Measurements from ENCODE around the gene CTNND2. TPM values are rescaled to one million over a fixed set of nuclear protein-coding genes. Genes with fewer than 3 reads are reported as not detected.
"Not testable (repeated sequence)": the region's sequence is repeated elsewhere in the genome, so short reads cannot be mapped to it uniquely, and the experiment has no call there.

CTNND2 gene
- polyA plus RNA-seq, 1 donor, result 2.8 TPM

DNA sequence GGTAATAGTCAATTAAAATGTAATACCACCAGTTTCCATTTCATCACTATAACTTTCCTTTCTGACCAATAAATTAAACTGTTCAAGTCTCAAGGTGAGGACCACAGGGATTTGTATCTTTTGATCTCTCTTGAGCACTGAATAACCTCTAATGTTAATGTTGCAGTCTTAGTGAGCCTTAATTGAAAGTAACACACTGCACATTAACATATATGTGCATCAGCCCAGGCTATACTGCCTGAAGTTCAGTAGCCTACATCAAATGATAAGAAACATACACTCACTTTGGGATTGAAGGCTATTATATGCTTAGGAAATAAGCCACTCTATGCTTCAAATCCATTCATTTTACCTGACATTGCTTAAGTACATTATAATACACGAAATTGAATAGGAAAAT is 832.2 kb downstream of the CTNND2 start:
- 56% methylated on average over 1 of the region's 1 CpG for WGBS (ENCODE audit: insufficient coverage, low lambda C conversion rate)

GRCh38 chr5:11069041-11069440 is 835.2 kb downstream of the CTNND2 start:
- no peak for DNase-seq
- Histone ChIP-seq H3K4me1 (ENCODE audit: control insufficient read depth, insufficient read depth, low read length) (no peaks in the 10 kb centered on the region), H3K27ac (ENCODE audit: low read length) (no peak overlapping the region), H3K36me3 (ENCODE audit: control insufficient read depth, insufficient read depth, low read length) (no peaks in the 10 kb centered on the region), H3K4me3 (ENCODE audit: low read length) (no peak overlapping the region), H3K27me3 (ENCODE audit: control insufficient read depth, insufficient read depth, low read length) (no peaks in the 10 kb centered on the region), H3K9me3 (ENCODE audit: control insufficient read depth, low read depth, low read length) (peaks cover 3% of the 10 kb centered on the region)
- WGBS (ENCODE audit: insufficient coverage, low lambda C conversion rate), result 90% methylated on average over 2 of the region's 3 CpGs

More for the DNA sequence above, 832.2 kb downstream of the CTNND2 start:
- Histone ChIP-seq H3K27me3 (ENCODE audit: control insufficient read depth, insufficient read depth, low read length) (no peaks in the 10 kb centered on the region), H3K27ac (ENCODE audit: low read length) (no peak overlapping the region), H3K9me3 (ENCODE audit: control insufficient read depth, low read depth, low read length) (peaks cover 3% of the 10 kb centered on the region), H3K36me3 (ENCODE audit: control insufficient read depth, insufficient read depth, low read length) (no peaks in the 10 kb centered on the region), H3K4me3 (ENCODE audit: low read length) (no peak overlapping the region), H3K4me1 (ENCODE audit: control insufficient read depth, insufficient read depth, low read length) (no peaks in the 10 kb centered on the region)
- no peak for DNase-seq

GRCh38 chr5:11065723-11066122 is 838.5 kb downstream of the CTNND2 start:
- not testable (repeated sequence) for H3K27me3 ChIP-seq (ENCODE audit: control insufficient read depth, insufficient read depth, low read length); H3K4me1 ChIP-seq (ENCODE audit: control insufficient read depth, insufficient read depth, low read length); H3K4me3 ChIP-seq (ENCODE audit: low read length); H3K36me3 ChIP-seq (ENCODE audit: control insufficient read depth, insufficient read depth, low read length); DNase-seq; H3K9me3 ChIP-seq (ENCODE audit: control insufficient read depth, low read depth, low read length); H3K27ac ChIP-seq (ENCODE audit: low read length)
- WGBS (ENCODE audit: insufficient coverage, low lambda C conversion rate), result no CpG with 5 or more reads among the region's 1 CpG

DNA sequence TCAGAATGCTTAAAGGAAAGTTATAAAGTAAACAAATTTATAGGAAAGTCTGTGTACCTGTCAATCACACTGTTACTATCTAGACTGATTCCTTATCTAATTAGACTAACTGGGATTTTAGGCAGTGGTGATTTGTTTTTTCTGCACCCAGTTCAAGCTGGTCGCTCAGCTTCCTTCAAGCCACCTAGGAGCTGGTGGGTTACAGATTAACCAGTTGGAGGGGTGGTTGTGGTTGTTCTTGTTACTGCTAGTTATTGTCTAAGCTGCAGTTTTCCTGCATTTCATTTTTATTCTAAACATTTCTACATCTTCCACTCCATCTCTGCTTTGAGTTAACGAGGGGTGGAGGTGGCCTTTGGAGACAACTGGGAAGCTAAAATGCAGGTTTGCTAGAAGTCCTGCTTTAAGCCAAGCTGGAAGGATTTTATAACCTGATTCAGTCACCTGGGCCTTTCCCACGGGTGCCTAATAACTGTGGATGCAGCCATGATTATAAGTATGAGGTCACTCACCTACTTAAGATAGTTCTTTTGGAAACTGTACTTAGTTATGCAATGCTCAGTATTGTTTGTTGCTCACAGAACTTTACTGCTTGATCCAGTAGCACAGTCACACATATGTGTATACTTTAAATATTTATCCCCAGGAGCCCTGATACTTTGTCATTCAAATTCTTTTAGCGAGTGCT is 839.3 kb downstream of the CTNND2 start:
- no peaks in the 10 kb centered on the region for H3K27me3 ChIP-seq (ENCODE audit: control insufficient read depth, insufficient read depth, low read length)
- no peak for DNase-seq
- 60% methylated on average over 2 of the region's 4 CpGs for WGBS (ENCODE audit: insufficient coverage, low lambda C conversion rate)
- H3K9me3 ChIP-seq (ENCODE audit: control insufficient read depth, low read depth, low read length), result no peaks in the 10 kb centered on the region
- H3K4me3 ChIP-seq (ENCODE audit: low read length), result no peak overlapping the region
- H3K36me3 ChIP-seq (ENCODE audit: control insufficient read depth, insufficient read depth, low read length), result no peaks in the 10 kb centered on the region
- H3K4me1 ChIP-seq (ENCODE audit: control insufficient read depth, insufficient read depth, low read length), result no peaks in the 10 kb centered on the region
- no peak overlapping the region for H3K27ac ChIP-seq (ENCODE audit: low read length)

DNA sequence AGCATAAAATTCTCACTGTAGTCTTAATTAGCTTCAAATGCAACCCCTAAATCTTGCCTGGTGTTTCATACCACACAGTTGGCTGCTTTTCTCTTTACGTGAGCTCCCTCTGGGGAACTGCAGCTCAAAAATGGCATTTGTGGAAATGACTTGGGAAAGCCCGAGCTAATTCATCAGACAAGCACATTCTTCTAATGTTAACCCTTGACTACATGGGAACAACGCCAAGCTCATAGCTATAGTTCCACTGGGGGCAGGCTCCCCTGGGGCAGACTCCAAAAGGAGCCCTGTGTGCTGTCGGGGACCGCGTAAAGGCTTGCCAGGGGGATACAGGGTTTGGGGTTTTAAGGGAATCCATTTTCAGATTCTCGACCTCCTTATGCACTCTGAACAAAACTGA is 841.8 kb downstream of the CTNND2 start:
- Histone ChIP-seq H3K36me3 (ENCODE audit: control insufficient read depth, insufficient read depth, low read length) (no peaks in the 10 kb centered on the region), H3K4me1 (ENCODE audit: control insufficient read depth, insufficient read depth, low read length) (no peaks in the 10 kb centered on the region), H3K27me3 (ENCODE audit: control insufficient read depth, insufficient read depth, low read length) (no peaks in the 10 kb centered on the region), H3K9me3 (ENCODE audit: control insufficient read depth, low read depth, low read length) (no peaks in the 10 kb centered on the region), H3K4me3 (ENCODE audit: low read length) (no peak overlapping the region), H3K27ac (ENCODE audit: low read length) (no peak overlapping the region)
- no CpG with 5 or more reads among the region's 7 CpGs for WGBS (ENCODE audit: insufficient coverage, low lambda C conversion rate)
- peak in 1 of 2 donors; percentile 12 for DNase-seq

DNA sequence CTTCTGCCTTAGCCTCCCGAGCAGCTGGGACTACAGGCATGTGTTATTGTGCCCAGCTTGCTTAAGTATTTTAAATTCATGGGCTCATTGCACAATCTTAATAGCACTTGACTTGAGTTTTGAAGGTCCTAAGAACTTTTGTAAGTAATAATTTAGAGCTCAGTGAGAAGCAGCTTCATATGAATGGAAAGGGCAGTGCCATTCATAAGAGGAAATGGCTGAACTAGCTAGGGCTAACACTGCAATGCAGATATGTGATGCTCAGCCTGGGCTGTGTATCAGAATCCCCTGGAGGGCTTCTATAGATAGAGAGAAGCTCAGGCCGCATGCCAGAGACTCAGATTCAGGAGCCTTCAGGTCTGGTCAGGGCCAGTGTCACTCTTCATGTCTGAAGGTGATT is 847.7 kb downstream of the CTNND2 start:
- WGBS (ENCODE audit: insufficient coverage, low lambda C conversion rate), result no CpG with 5 or more reads among the region's 2 CpGs
- Histone ChIP-seq H3K9me3 (ENCODE audit: control insufficient read depth, low read depth, low read length) (no peaks in the 10 kb centered on the region), H3K36me3 (ENCODE audit: control insufficient read depth, insufficient read depth, low read length) (no peaks in the 10 kb centered on the region), H3K27me3 (ENCODE audit: control insufficient read depth, insufficient read depth, low read length) (no peaks in the 10 kb centered on the region), H3K27ac (ENCODE audit: low read length) (no peak overlapping the region), H3K4me1 (ENCODE audit: control insufficient read depth, insufficient read depth, low read length) (no peaks in the 10 kb centered on the region), H3K4me3 (ENCODE audit: low read length) (no peak overlapping the region)
- no peak for DNase-seq

- DNase-seq, result no peak
- H3K27ac ChIP-seq (ENCODE audit: low read length), result no peak overlapping the region
- H3K4me1 ChIP-seq (ENCODE audit: control insufficient read depth, insufficient read depth, low read length), result no peaks in the 10 kb centered on the region
- H3K27me3 ChIP-seq (ENCODE audit: control insufficient read depth, insufficient read depth, low read length), result no peaks in the 10 kb centered on the region
- H3K4me3 ChIP-seq (ENCODE audit: low read length), result no peak overlapping the region
- no CpG with 5 or more reads among the region's 3 CpGs for WGBS (ENCODE audit: insufficient coverage, low lambda C conversion rate)
- H3K36me3 ChIP-seq (ENCODE audit: control insufficient read depth, insufficient read depth, low read length), result no peaks in the 10 kb centered on the region
- no peaks in the 10 kb centered on the region for H3K9me3 ChIP-seq (ENCODE audit: control insufficient read depth, low read depth, low read length)
Measured at GRCh38 chr5:11054014-11054413, 850.2 kb downstream of the CTNND2 start.

- H3K27ac ChIP-seq (ENCODE audit: low read length), result no peak overlapping the region
- H3K36me3 ChIP-seq (ENCODE audit: control insufficient read depth, insufficient read depth, low read length), result no peaks in the 10 kb centered on the region
- DNase-seq, result no peak
- H3K9me3 ChIP-seq (ENCODE audit: control insufficient read depth, low read depth, low read length), result no peaks in the 10 kb centered on the region
- no peaks in the 10 kb centered on the region for H3K4me1 ChIP-seq (ENCODE audit: control insufficient read depth, insufficient read depth, low read length)
- no peak overlapping the region for H3K4me3 ChIP-seq (ENCODE audit: low read length)
- H3K27me3 ChIP-seq (ENCODE audit: control insufficient read depth, insufficient read depth, low read length), result no peaks in the 10 kb centered on the region
Measured at GRCh38 chr5:11052871-11053270, 851.4 kb downstream of the CTNND2 start.

GRCh38 chr5:11050596-11051304 is 853.5 kb downstream of the CTNND2 start:
- H3K4me1 ChIP-seq (ENCODE audit: control insufficient read depth, insufficient read depth, low read length), result no peaks in the 10 kb centered on the region

GRCh38 chr5:11048760-11049159 is 855.5 kb downstream of the CTNND2 start:
- Histone ChIP-seq H3K9me3 (ENCODE audit: control insufficient read depth, low read depth, low read length) (no peaks in the 10 kb centered on the region), H3K27me3 (ENCODE audit: control insufficient read depth, insufficient read depth, low read length) (no peaks in the 10 kb centered on the region), H3K4me1 (ENCODE audit: control insufficient read depth, insufficient read depth, low read length) (no peaks in the 10 kb centered on the region), H3K27ac (ENCODE audit: low read length) (no peak overlapping the region), H3K4me3 (ENCODE audit: low read length) (no peak overlapping the region), H3K36me3 (ENCODE audit: control insufficient read depth, insufficient read depth, low read length) (no peaks in the 10 kb centered on the region)
- no CpG with 5 or more reads among the region's 4 CpGs for WGBS (ENCODE audit: insufficient coverage, low lambda C conversion rate)
- DNase-seq, result no peak

More at GRCh38 chr5:11050596-11051304, 853.5 kb downstream of the CTNND2 start:
- no peak for DNase-seq
- H3K27ac ChIP-seq (ENCODE audit: low read length), result no peak overlapping the region
- no CpG with 5 or more reads among the region's 3 CpGs for WGBS (ENCODE audit: insufficient coverage, low lambda C conversion rate)
- H3K27me3 ChIP-seq (ENCODE audit: control insufficient read depth, insufficient read depth, low read length), result no peaks in the 10 kb centered on the region
- H3K4me3 ChIP-seq (ENCODE audit: low read length), result no peak overlapping the region
- no peaks in the 10 kb centered on the region for H3K9me3 ChIP-seq (ENCODE audit: control insufficient read depth, low read depth, low read length)
- no peaks in the 10 kb centered on the region for H3K36me3 ChIP-seq (ENCODE audit: control insufficient read depth, insufficient read depth, low read length)

GRCh38 chr5:11047625-11048024 is 856.6 kb downstream of the CTNND2 start:
- no CpG with 5 or more reads among the region's 5 CpGs for WGBS (ENCODE audit: insufficient coverage, low lambda C conversion rate)
- no peaks in the 10 kb centered on the region for H3K27me3 ChIP-seq (ENCODE audit: control insufficient read depth, insufficient read depth, low read length)

More at GRCh38 chr5:11047625-11048024, 856.6 kb downstream of the CTNND2 start:
- Histone ChIP-seq H3K4me3 (ENCODE audit: low read length) (no peak overlapping the region), H3K9me3 (ENCODE audit: control insufficient read depth, low read depth, low read length) (no peaks in the 10 kb centered on the region), H3K36me3 (ENCODE audit: control insufficient read depth, insufficient read depth, low read length) (no peaks in the 10 kb centered on the region), H3K27ac (ENCODE audit: low read length) (no peak overlapping the region), H3K4me1 (ENCODE audit: control insufficient read depth, insufficient read depth, low read length) (no peaks in the 10 kb centered on the region)
- DNase-seq, result no peak

Measured in large intestine (tissue), 3 donors.